Endothelial cell (in vitro differentiated cells): ENCODE measurements around the gene DDX59. TPM values are rescaled to one million over a fixed set of nuclear protein-coding genes. Genes with fewer than 3 reads are reported as not detected.

Source experiments
- DNase-seq: peaks from one replicate; pipeline ENCODE4 v3.0.0; 2021; ENCODE audit warnings: low spot score
- H3K27ac Mint-ChIP-seq: one replicate; pipeline ENCODE4 v1.8.0; 2021; ENCODE audit warnings: mixed read lengths, inconsistent platforms; ENCODE audit not compliant: unreplicated experiment
- H3K27me3 Mint-ChIP-seq: one replicate; pipeline ENCODE4 v1.8.0; 2021; ENCODE audit warnings: mild to moderate bottlenecking, moderate library complexity, mixed read lengths, inconsistent platforms; ENCODE audit not compliant: unreplicated experiment
- H3K36me3 Mint-ChIP-seq: one replicate; pipeline ENCODE4 v1.8.0; 2021; ENCODE audit warnings: mild to moderate bottlenecking, low read depth, mixed read lengths, inconsistent platforms; ENCODE audit not compliant: unreplicated experiment
- H3K4me1 Mint-ChIP-seq: one replicate; pipeline ENCODE4 v1.8.0; 2021; ENCODE audit warnings: mild to moderate bottlenecking, mixed read lengths, inconsistent platforms; ENCODE audit not compliant: unreplicated experiment
- H3K4me3 Mint-ChIP-seq: one replicate; pipeline ENCODE4 v1.8.0; 2021; ENCODE audit warnings: mild to moderate bottlenecking, mixed read lengths, inconsistent platforms; ENCODE audit not compliant: unreplicated experiment
- H3K9me3 Mint-ChIP-seq: one replicate; pipeline ENCODE4 v1.8.0; 2021; ENCODE audit warnings: mixed read lengths, inconsistent platforms; ENCODE audit not compliant: unreplicated experiment
- total RNA-seq: library from RNA; stranded (reverse); fragmentation: NEBNext Ultra II Directional; extraction: Animal tissue kit (Norgen Biotek cat#: 25700); gene quantifications from one replicate; pipeline ENCODE4 v1.2.1, GENCODE V29; 2021; ENCODE audit not compliant: unreplicated experiment
- TF ChIP-seq, protein P1 (sequence below): fragments of 200-600 bp; sonication (generic); IDR thresholded peaks from one replicate; pipeline ENCODE4 v1.5.0; 2021; ENCODE audit warnings: antibody characterized with exemption; ENCODE audit not compliant: unreplicated experiment

The DDX59 gene
- total RNA-seq, 1 donor from 2014 or later = 20.1 TPM

DNA sequence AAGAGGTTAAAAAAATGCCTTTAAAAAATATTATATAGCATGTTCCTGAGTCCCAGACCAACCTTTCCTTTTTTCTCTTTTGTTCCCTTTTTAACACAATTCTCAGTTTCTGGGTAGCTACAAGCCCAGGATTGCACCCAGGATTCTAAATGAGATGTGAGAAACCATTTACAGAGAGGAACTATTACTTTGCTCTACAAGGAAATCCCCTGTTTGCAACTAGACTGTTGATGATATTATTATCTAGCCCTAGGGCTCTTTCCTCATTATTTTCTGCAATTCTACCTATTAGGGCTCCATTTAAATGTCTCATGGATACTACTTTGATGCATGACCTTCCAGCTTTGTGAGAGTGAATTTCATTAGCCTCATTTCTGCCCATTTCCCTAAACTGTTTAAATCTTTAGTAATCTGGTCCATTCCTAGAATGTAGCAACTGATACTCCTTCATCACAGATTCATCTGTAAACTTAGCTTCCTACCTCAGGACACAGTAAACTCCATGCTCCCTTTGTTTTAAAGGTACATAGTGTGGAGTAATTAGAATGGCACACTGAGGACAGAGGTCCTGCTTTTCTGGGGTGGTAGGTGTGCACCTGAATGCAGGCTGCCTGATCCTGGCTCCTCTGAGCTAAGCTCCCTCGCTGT lies 42.0 kb downstream of the DDX59 start:
- Mint-ChIP-seq H3K27ac (no peak overlapping the region), H3K27me3 (peaks cover 3% of the 10 kb centered on the region), H3K36me3 (no peaks in the 10 kb centered on the region), H3K4me1 (no peaks in the 10 kb centered on the region), H3K4me3 (no peak overlapping the region), H3K9me3 (no peaks in the 10 kb centered on the region)
- no peak for DNase-seq
- TF ChIP-seq, protein P1, sequence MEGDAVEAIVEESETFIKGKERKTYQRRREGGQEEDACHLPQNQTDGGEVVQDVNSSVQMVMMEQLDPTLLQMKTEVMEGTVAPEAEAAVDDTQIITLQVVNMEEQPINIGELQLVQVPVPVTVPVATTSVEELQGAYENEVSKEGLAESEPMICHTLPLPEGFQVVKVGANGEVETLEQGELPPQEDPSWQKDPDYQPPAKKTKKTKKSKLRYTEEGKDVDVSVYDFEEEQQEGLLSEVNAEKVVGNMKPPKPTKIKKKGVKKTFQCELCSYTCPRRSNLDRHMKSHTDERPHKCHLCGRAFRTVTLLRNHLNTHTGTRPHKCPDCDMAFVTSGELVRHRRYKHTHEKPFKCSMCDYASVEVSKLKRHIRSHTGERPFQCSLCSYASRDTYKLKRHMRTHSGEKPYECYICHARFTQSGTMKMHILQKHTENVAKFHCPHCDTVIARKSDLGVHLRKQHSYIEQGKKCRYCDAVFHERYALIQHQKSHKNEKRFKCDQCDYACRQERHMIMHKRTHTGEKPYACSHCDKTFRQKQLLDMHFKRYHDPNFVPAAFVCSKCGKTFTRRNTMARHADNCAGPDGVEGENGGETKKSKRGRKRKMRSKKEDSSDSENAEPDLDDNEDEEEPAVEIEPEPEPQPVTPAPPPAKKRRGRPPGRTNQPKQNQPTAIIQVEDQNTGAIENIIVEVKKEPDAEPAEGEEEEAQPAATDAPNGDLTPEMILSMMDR = no peak

DNA sequence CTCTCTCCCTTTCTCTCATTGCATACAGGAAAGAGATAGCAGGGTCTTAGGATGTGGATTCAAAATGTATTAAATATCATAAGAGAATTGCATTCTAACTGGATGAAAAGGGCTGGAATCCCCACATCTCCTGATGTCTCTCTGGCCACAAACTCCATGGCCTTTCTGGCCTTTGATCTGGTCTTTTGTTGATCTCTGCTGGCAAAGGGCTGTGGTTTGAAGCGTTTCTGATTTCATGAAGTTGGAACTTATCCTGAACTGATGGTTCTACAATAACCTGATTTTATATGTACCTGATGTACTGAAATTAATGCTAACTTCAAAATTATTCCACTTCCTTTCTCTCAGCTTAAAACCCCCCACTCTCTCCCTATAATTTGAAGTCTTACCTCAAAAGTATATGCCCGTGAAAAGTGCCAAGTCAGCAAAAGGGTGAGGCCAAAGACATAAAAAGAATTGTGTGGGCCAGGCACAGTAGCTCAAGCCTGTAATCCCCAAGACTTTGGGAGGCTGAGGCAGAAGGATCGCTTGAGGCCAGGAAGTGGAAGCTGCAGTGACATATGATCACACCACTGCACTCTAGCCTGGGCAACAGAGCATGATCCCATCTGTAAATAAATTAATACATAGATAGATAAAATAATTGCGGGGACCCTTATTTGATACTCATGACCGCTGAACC lies 42.7 kb downstream of the DDX59 start:
- TF ChIP-seq, protein P1 = no peak
- DNase-seq = no peak
- Mint-ChIP-seq H3K9me3 (no peaks in the 10 kb centered on the region), H3K4me3 (no peak overlapping the region), H3K27ac (no peak overlapping the region), H3K4me1 (no peaks in the 10 kb centered on the region), H3K36me3 (no peaks in the 10 kb centered on the region), H3K27me3 (peaks cover 3% of the 10 kb centered on the region)

DNA sequence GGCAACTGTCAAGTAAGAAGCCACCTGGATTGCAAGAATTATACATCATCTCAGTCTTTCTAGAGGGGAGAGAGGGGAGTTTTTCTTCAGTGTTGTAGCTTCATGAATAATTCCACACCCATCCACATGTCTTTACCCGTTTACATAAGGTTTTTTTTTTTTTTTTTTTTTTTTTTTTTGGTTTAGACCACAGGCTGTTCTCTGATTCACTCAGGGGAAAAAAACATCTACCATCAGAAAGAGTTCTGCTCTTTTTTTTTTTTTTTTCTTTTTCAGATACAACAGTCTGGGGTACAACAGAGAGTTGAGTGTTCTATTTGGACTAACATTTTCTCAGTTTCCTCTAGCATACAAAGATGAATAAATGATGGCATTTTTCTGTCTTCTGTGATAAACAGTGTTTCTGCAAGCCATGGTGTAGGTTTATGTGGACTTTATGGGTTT lies 44.3 kb downstream of the DDX59 start:
- TF ChIP-seq, protein P1 = no peak
- H3K27ac Mint-ChIP-seq = no peak overlapping the region
- H3K4me1 Mint-ChIP-seq = no peaks in the 10 kb centered on the region
- H3K27me3 Mint-ChIP-seq = peaks cover 3% of the 10 kb centered on the region
- H3K9me3 Mint-ChIP-seq = no peaks in the 10 kb centered on the region
- no peak overlapping the region for H3K4me3 Mint-ChIP-seq
- H3K36me3 Mint-ChIP-seq = no peaks in the 10 kb centered on the region
- no peak for DNase-seq

DNA sequence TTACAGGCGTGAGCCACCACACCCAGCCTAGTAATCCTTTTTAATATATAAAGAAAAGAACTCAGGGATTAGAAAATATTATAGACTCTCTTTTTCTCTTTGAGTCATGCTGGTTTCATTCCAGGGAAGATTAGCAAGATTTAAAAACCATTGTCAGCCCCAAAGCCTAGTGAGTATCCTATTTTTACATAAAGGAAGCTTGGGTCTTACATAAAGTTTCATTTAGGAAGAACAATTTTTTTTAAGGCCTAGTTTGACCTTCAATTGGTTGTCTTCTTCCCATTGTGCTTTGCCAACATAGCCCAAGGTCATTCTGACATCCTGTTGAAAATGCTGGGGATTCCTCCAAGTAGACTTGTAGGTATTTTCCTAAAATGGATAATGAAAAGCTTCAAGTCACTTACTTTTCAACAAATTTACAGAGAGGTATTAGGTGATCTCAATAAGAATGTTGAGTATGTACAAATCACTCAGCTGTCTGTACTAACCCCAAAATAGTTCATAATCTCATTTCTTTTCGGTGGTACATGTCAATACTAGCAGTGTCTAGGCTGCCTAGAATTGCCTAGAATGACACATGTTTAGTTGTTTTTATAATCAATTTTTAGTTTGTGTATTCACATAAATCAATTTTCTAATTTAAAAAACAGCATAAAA lies 44.9 kb downstream of the DDX59 start:
- no peak for DNase-seq
- H3K27ac Mint-ChIP-seq = no peak overlapping the region
- no peak overlapping the region for H3K4me3 Mint-ChIP-seq
- peaks cover 2% of the 10 kb centered on the region for H3K4me1 Mint-ChIP-seq
- H3K27me3 Mint-ChIP-seq = peaks cover 3% of the 10 kb centered on the region
- TF ChIP-seq, protein P1 = no peak
- no peaks in the 10 kb centered on the region for H3K9me3 Mint-ChIP-seq
- no peaks in the 10 kb centered on the region for H3K36me3 Mint-ChIP-seq
